Smooth muscle cell of trachea (primary cell): ENCODE data around the gene PRRC2A. TPM values are rescaled to one million over a fixed set of nuclear protein-coding genes. Genes with fewer than 3 reads are reported as not detected.

Source experiments
- total RNA-seq: library from RNA; depleted of rRNA; stranded (reverse); fragments of >200 nt; gene quantifications from 2 replicates; pipeline ENCODE4 v1.2.1, GENCODE V29; 2014

Gene PRRC2A
- total RNA-seq, 1 donor from 2014 or later: 50.6 TPM

Other genes with a start within 250 kb of the PRRC2A start
- gene MICA, start 217.1 kb upstream of the PRRC2A start, total RNA-seq: 34.9 and 37.7 TPM in 2 replicates
- 8.4 and 10.5 TPM in 2 replicates for gene MICB, start 122.6 kb upstream of the PRRC2A start, total RNA-seq
- gene MCCD1, start 91.8 kb upstream of the PRRC2A start, total RNA-seq: not detected in 2 replicates
- gene DDX39B, start 78.7 kb upstream of the PRRC2A start, total RNA-seq: 332 and 492 TPM in 2 replicates
- gene ATP6V1G2, start 74.1 kb upstream of the PRRC2A start, total RNA-seq: 5.5 and 5.7 TPM in 2 replicates
- 23.3 and 41.0 TPM in 2 replicates for gene NFKBIL1, start 73.1 kb upstream of the PRRC2A start, total RNA-seq
- not detected in 2 replicates for gene LTA, start 48.4 kb upstream of the PRRC2A start, total RNA-seq
- gene TNF, start 45.1 kb upstream of the PRRC2A start, total RNA-seq: not detected in 2 replicates
- not detected in 2 replicates for gene LTB, start 38.3 kb upstream of the PRRC2A start, total RNA-seq
- gene LST1, start 34.4 kb upstream of the PRRC2A start, total RNA-seq: not detected in 2 replicates
- not detected in 2 replicates for gene NCR3, start 27.7 kb upstream of the PRRC2A start, total RNA-seq
- not detected in 2 replicates for gene AIF1, start 5.5 kb upstream of the PRRC2A start, total RNA-seq
- gene BAG6, start 31.9 kb downstream of the PRRC2A start, total RNA-seq: 171 and 206 TPM in 2 replicates
- gene APOM, start 35.2 kb downstream of the PRRC2A start, total RNA-seq: 1.0 and 1.3 TPM in 2 replicates
- gene C6orf47, start 40.1 kb downstream of the PRRC2A start, total RNA-seq: 21.7 and 24.8 TPM in 2 replicates
- 13.2 and 20.9 TPM in 2 replicates for gene GPANK1, start 44.3 kb downstream of the PRRC2A start, total RNA-seq
- 112 and 124 TPM in 2 replicates for gene CSNK2B, start 45.4 kb downstream of the PRRC2A start, total RNA-seq
- gene LY6G5B, start 49.3 kb downstream of the PRRC2A start, total RNA-seq: 3.2 and 3.8 TPM in 2 replicates
- 0.66 and 0.73 TPM in 2 replicates for gene LY6G5C, start 60.4 kb downstream of the PRRC2A start, total RNA-seq
- gene ABHD16A, start 82.6 kb downstream of the PRRC2A start, total RNA-seq: 47.6 and 58.2 TPM in 2 replicates
- not detected in 2 replicates for gene LY6G6F, start 86.2 kb downstream of the PRRC2A start, total RNA-seq
- not detected in 2 replicates for gene LY6G6D, start 94.6 kb downstream of the PRRC2A start, total RNA-seq
- not detected in 2 replicates for gene LY6G6C, start 101.0 kb downstream of the PRRC2A start, total RNA-seq
- gene MPIG6B, start 102.7 kb downstream of the PRRC2A start, total RNA-seq: not detected in 2 replicates
- gene DDAH2, start 108.6 kb downstream of the PRRC2A start, total RNA-seq: 93.8 and 161 TPM in 2 replicates
- 662 and 1,073 TPM in 2 replicates for gene CLIC1, start 115.8 kb downstream of the PRRC2A start, total RNA-seq
- gene MSH5, start 119.3 kb downstream of the PRRC2A start, total RNA-seq: 5.8 and 15.9 TPM in 2 replicates
- 1.3 and 1.9 TPM in 2 replicates for gene SAPCD1, start 141.9 kb downstream of the PRRC2A start, total RNA-seq
- 0.50 and 1.2 TPM in 2 replicates for gene VWA7, start 156.6 kb downstream of the PRRC2A start, total RNA-seq
- 60.0 and 75.2 TPM in 2 replicates for gene VARS1, start 175.0 kb downstream of the PRRC2A start, total RNA-seq
- 19.4 and 39.1 TPM in 2 replicates for gene LSM2, start 186.3 kb downstream of the PRRC2A start, total RNA-seq
- gene HSPA1L, start 194.6 kb downstream of the PRRC2A start, total RNA-seq: 1.5 TPM in 2 replicates
- gene HSPA1A, start 194.8 kb downstream of the PRRC2A start, total RNA-seq: 98.0 and 168 TPM in 2 replicates
- 140 and 202 TPM in 2 replicates for gene HSPA1B, start 207.0 kb downstream of the PRRC2A start, total RNA-seq
- gene NEU1, start 242.1 kb downstream of the PRRC2A start, total RNA-seq: 80.6 and 120 TPM in 2 replicates